Right lobe of liver (tissue), 6 donors: Measurements from ENCODE around the gene MED8. TPM values are rescaled to one million over a fixed set of nuclear protein-coding genes. Genes with fewer than 3 reads are reported as not detected.

Source experiments
- ATAC-seq, 4 donors: fragments of 200-7000 bp; cut with Tn5 transposase; one replicate each; pipeline ENCODE4 v1.9.1; 2020; ENCODE audit warnings: mild to moderate bottlenecking in 4 of 4, moderate library complexity in 4 of 4
- DNase-seq, 3 donors: peaks; one replicate each; pipeline ENCODE4 v3.0.0-alpha.2; 2020
- H3K27ac ChIP-seq, 3 donors: fragments of 200-600 bp; one replicate each; pipeline ENCODE4 v1.8.0; 2022
- H3K27me3 ChIP-seq, 2 donors: fragments of 200-600 bp; one replicate each; pipeline ENCODE4 v1.8.0; 2022
- H3K36me3 ChIP-seq, 4 donors: fragments of 200-600 bp; sonication (generic) in 1 of 4; one replicate each; pipeline versions ENCODE4 v1.5.1 to v1.8.0; 2017 to 2022; ENCODE audit warnings: control low read depth in 1 of 4
- H3K4me1 ChIP-seq, 4 donors: fragments of 200-600 bp; sonication (generic) in 1 of 4; one replicate each; pipeline versions ENCODE4 v1.5.1 to v1.8.0; 2017 to 2022; ENCODE audit warnings: control low read depth in 1 of 4
- H3K4me3 ChIP-seq, 3 donors: fragments of 200-600 bp; one replicate each; pipeline ENCODE4 v1.8.0; 2022
- H3K9me3 ChIP-seq, 4 donors: fragments of 200-600 bp; sonication (generic) in 1 of 4; one replicate each; pipeline versions ENCODE4 v1.5.1 to v1.8.0; 2017 to 2022; ENCODE audit warnings: control low read depth in 1 of 4
- POLR2A ChIP-seq: fragments of 450-650 bp; IDR thresholded peaks from one replicate; pipeline ENCODE4 v1.6.1; 2017; ENCODE audit warnings: antibody characterized with exemption, mild to moderate bottlenecking
- WGBS: methylation state at CpG from one replicate; pipeline ENCODE4 v1.1.6; 2018; ENCODE audit warnings: low coverage, low lambda C conversion rate; ENCODE audit not compliant: insufficient coverage; ENCODE audit errors: missing lambda C conversion rate; 5-methylcytosine and 5-hydroxymethylcytosine counted together
- intact Hi-C, 2 donors: fragments of 100-400 bp; cut with DNase I; formaldehyde crosslinking; loops; one replicate each; pipeline versions ENCODE4 v1.11.2 to v1.14.1; 2022
- microRNA-seq, 2 donors: library from miRNA; unstranded; fragments of <30 nt; microRNA quantifications; one replicate each; pipeline ENCODE4, GENCODE V29; 2019 to 2020
- total RNA-seq, 6 experiments: library from RNA; depleted of rRNA in 2 of 6; stranded (reverse); fragments of >200 nt in 2 of 6; fragmentation: NEBNext Ultra II Directional in 3 of 6; extraction: Animal tissue kit (Norgen Biotek cat#: 25700) in 3 of 6; gene quantifications; one replicate each; pipeline versions ENCODE4 v1.1.0 to v1.2.4, GENCODE V29; 2016 to 2023
- TF ChIP-seq, protein P1 (sequence below), 4 donors: fragments of 200-600 bp in 3 of 4; fragments of 450-650 bp in 1 of 4; IDR thresholded peaks; one replicate each; pipeline versions ENCODE4 v1.5.1 to v1.8.0; 2016 to 2022; ENCODE audit warnings: antibody characterized with exemption in 4 of 4, mild to moderate bottlenecking in 2 of 4
- donor health status: DM: no; HTN: yes; CAD: no.
- donor health status: DM: no; HTN: no; CAD: no.
- donor health status: DM: no; HTN: no; CAD: no.
- donor health status: DM: no; HTN: yes; CAD: no.
- donor health status: DM: no; HTN: yes; CAD: no.

MED8 gene
- total RNA-seq, 6 experiments from 2014 or later = 20.7 to 26.6 (median 24.1) TPM

DNA sequence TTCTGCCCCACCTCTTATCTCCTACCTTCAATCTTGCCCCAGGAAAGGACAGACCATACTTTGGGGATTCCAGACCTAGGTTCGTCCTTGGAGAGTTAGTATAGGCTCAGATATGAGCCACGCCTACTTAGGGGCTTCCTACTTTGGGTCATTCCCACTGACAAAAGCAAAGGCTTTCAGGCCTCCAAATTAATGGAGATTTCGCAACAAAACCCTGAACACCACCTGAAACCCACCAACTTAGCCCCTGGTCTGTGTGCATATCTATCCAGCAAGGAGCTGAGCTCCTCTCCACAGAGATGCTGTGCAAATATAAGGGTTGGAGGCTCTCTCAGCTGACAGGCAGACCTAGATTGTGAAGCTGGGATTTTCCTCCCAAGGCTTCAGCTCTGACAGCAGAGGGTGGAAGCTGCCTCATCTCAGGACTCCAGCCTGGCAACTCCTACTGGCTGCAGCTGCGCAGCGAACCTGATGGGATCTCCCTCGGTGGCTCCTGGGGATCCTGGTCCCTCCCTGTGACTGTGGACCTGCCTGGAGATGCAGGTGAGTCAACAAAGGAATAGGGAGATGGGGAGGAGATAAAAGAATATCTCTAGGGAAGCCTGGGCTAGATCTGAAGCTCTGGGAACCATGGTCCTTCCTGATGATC is 49.9 kb downstream of the MED8 start:
- WGBS = 80% methylated on average over 1 of the region's 6 CpGs
- intact Hi-C loops = no loop called here
- no peak for ATAC-seq
- DNase-seq = no peak
- no peaks in the 10 kb centered on the region for H3K9me3 ChIP-seq
- peaks cover 0 to 7% (median 0%) of the 10 kb centered on the region in 4 donors for H3K4me1 ChIP-seq
- H3K27ac ChIP-seq = no peak overlapping the region
- H3K4me3 ChIP-seq = no peak overlapping the region
- TF ChIP-seq POLR2A = no peak
- TF ChIP-seq, protein P1, sequence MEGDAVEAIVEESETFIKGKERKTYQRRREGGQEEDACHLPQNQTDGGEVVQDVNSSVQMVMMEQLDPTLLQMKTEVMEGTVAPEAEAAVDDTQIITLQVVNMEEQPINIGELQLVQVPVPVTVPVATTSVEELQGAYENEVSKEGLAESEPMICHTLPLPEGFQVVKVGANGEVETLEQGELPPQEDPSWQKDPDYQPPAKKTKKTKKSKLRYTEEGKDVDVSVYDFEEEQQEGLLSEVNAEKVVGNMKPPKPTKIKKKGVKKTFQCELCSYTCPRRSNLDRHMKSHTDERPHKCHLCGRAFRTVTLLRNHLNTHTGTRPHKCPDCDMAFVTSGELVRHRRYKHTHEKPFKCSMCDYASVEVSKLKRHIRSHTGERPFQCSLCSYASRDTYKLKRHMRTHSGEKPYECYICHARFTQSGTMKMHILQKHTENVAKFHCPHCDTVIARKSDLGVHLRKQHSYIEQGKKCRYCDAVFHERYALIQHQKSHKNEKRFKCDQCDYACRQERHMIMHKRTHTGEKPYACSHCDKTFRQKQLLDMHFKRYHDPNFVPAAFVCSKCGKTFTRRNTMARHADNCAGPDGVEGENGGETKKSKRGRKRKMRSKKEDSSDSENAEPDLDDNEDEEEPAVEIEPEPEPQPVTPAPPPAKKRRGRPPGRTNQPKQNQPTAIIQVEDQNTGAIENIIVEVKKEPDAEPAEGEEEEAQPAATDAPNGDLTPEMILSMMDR (IDR thresholded peaks at IDR 0.05) = no peak
- no peaks in the 10 kb centered on the region for H3K27me3 ChIP-seq
- no peaks in the 10 kb centered on the region for H3K36me3 ChIP-seq

DNA sequence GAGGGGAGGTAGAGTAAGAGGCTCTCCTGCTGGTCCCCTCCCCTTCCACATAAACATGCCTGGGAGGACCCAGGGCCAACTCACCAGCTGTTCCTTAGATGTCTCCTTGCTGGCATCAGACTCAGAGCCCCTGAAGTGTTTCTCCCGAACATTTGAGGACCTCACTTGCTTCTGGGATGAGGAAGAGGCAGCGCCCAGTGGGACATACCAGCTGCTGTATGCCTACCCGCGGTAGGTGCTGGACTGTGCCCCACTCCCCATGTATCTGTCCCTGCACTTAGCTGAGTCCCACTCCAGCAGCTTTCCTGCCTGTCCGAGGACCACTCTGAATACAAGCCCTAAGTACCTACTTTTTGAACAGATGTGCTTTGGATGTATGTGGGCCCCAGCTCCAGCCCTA is 51.6 kb downstream of the MED8 start:
- ATAC-seq = no peak
- Histone ChIP-seq H3K9me3 (no peaks in the 10 kb centered on the region), H3K27me3 (no peaks in the 10 kb centered on the region), H3K27ac (no peak overlapping the region), H3K4me1 (no peaks in the 10 kb centered on the region), H3K4me3 (no peak overlapping the region), H3K36me3 (no peaks in the 10 kb centered on the region)
- no CpG with 5 or more reads among the region's 5 CpGs for WGBS
- DNase-seq = no peak
- intact Hi-C loops = no loop called here
- TF ChIP-seq, protein P1 (IDR thresholded peaks at IDR 0.05) = no peak
- no peak for TF ChIP-seq POLR2A

DNA sequence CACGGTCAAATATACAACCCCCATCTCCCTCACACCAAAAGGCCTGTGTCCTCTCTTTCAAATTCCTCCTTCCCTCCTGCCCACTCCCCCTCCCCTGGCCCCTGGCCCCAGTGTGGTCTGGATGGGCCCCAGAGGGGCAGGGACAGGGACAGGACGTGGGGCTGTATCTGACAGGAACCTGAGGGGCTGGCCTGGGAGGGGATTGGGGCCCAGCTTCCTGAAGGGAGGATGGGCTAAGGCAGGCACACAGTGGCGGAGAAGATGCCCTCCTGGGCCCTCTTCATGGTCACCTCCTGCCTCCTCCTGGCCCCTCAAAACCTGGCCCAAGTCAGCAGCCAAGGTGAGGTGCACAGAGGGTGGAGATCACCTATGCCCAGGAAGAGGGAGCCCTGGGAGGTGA is 52.0 kb downstream of the MED8 start, which contains the start of gene MPL:
TSS of gene MPL (plus strand) at position 231 of the 400 bp plus-strand sequence. CDS start at position 262, 31 bp downstream.
- H3K27ac ChIP-seq = no peak within 1 kb of the TSS
- no peaks in the 10 kb centered on the region for H3K27me3 ChIP-seq
- intact Hi-C loops = no loop called here
- ATAC-seq (no peak), DNase-seq (no peak)
- no peaks in the 10 kb centered on the region for H3K4me1 ChIP-seq
- H3K4me3 ChIP-seq = no peak within 1 kb of the TSS
- 50% methylated on average over 1 of the region's 3 CpGs for WGBS
- H3K36me3 ChIP-seq = no peaks in the 10 kb centered on the region
- H3K9me3 ChIP-seq = no peaks in the 10 kb centered on the region
- no peak for TF ChIP-seq POLR2A
- TF ChIP-seq, protein P1 (IDR thresholded peaks at IDR 0.05) = no peak

DNA sequence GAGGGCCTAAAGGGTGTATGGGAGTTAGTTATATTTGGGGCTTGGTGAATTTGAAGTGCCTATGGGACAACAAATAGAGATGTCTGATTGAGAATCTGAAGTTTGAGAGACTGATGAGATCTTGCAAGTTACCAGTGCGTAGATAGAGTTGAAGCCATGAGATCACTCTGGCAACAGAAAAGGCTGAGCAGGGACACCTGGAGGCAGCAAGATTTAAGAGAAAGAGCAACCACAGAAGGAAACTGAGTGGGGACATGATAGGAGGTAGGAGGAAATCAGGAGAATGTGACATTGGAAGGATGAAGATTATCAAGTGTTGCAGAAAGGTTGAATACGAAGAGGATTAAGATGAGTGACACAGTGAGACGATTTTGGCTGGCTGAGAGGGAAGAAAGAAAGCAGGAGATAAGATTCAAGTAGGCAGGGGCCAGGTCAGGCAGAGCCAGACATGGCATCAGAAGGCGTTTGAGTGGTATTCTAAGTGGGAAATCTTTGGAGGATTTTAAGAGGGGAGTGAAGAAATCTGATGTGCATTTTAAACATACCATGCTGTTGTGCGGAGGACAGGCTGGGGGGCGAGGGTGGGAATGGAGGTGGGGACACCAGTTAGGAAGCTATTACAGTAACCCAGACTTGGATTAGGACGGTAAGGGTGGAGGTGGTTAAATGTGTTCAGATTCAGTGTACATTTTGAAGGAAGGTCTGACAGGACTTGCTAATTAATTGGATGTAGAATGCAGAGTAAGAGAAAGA is 55.0 kb downstream of the MED8 start:
- Histone ChIP-seq H3K4me1 (no peaks in the 10 kb centered on the region), H3K27ac (no peak overlapping the region), H3K9me3 (no peaks in the 10 kb centered on the region), H3K27me3 (no peaks in the 10 kb centered on the region), H3K4me3 (no peak overlapping the region), H3K36me3 (no peaks in the 10 kb centered on the region)
- WGBS = 75% methylated on average over 7 of the region's 7 CpGs
- peak in 1 of 3 donors; percentile 37 for DNase-seq
- intact Hi-C loops = no loop called here
- TF ChIP-seq POLR2A = no peak
- TF ChIP-seq, protein P1 (IDR thresholded peaks at IDR 0.05) = peak in 1 of 4 donors; percentile 22
- peak in 3 of 4 donors; percentile 52 to 68 (median 67) for ATAC-seq

Small RNAs within 50 kb of the gene (microRNA-seq; reads per million reads assigned to microRNA genes)
- 0.64 to 1.4 reads per million in 2 donors for gene MIR6734

Other genes with a start within 250 kb of the MED8 start
- gene EBNA1BP2, start 217.5 kb downstream of the MED8 start, total RNA-seq = 100 to 1,000 TPM in 1 of 6 experiments, 10 to 100 TPM in 5; 45.7 to 108 (median 61.4) TPM
- gene CFAP57, start 217.5 kb downstream of the MED8 start, total RNA-seq = not detected
- under 1 TPM in 2 of 6 experiments, not detected in 4; 0.21 to 0.27 TPM for gene TMEM125, start 119.8 kb downstream of the MED8 start, total RNA-seq
- 1 to 10 TPM in 4 of 6 experiments, under 1 TPM in 2; 0.58 to 2.7 (median 1.7) TPM for gene C1orf210, start 104.2 kb downstream of the MED8 start, total RNA-seq
- 10 to 100 TPM in 1 of 6 experiments, 1 to 10 TPM in 5; 5.8 to 12.2 (median 8.0) TPM for gene TIE1, start 88.8 kb downstream of the MED8 start, total RNA-seq
- gene MPL, start 52.0 kb downstream of the MED8 start, total RNA-seq = under 1 TPM in 1 of 6 experiments, not detected in 5; 0.59 TPM
- 1 to 10 TPM in 4 of 6 experiments, under 1 TPM in 1, not detected in 1; 0.49 to 5.3 (median 2.3) TPM for gene CDC20, start 30.8 kb downstream of the MED8 start, total RNA-seq
- 10 to 100 TPM; 19.9 to 38.3 (median 29.2) TPM for gene ELOVL1, start 21.8 kb downstream of the MED8 start, total RNA-seq
- gene SZT2, start 99 bp upstream of the MED8 start, total RNA-seq = 10 to 100 TPM; 12.7 to 30.4 (median 19.2) TPM
- gene HYI, start 64.1 kb upstream of the MED8 start, total RNA-seq = 10 to 100 TPM; 33.8 to 52.9 (median 41.9) TPM
- gene PTPRF, start 141.1 kb upstream of the MED8 start, total RNA-seq = 100 to 1,000 TPM in 4 of 6 experiments, 10 to 100 TPM in 2; 97.1 to 252 (median 160) TPM